Chondrocyte (in vitro differentiated cells): Measurements from ENCODE around the gene GP1BA. TPM values are rescaled to one million over a fixed set of nuclear protein-coding genes. Genes with fewer than 3 reads are reported as not detected.

Source experiments
- DNase-seq: peaks from one replicate; pipeline ENCODE4 v3.0.0; 2021; ENCODE audit warnings: mixed read lengths, low spot score
- H3K27ac Mint-ChIP-seq: one replicate; pipeline ENCODE4 v1.8.0; 2021; ENCODE audit warnings: mild to moderate bottlenecking, moderate library complexity, mixed read lengths; ENCODE audit not compliant: unreplicated experiment
- H3K27me3 Mint-ChIP-seq: 2 replicates; pipeline ENCODE4 v1.8.0; 2021; ENCODE audit warnings: low read depth, mixed read lengths
- H3K36me3 Mint-ChIP-seq: 2 replicates; pipeline ENCODE4 v1.8.0; 2021; ENCODE audit warnings: low read depth, mixed read lengths
- H3K4me1 Mint-ChIP-seq: 2 replicates; pipeline ENCODE4 v1.8.0; 2021; ENCODE audit warnings: low read depth, mild to moderate bottlenecking, mixed read lengths
- H3K4me3 Mint-ChIP-seq: one replicate; pipeline ENCODE4 v1.8.0; 2021; ENCODE audit warnings: mild to moderate bottlenecking, moderate library complexity, mixed read lengths; ENCODE audit not compliant: unreplicated experiment
- H3K9me3 Mint-ChIP-seq: 2 replicates; pipeline ENCODE4 v1.8.0; 2021; ENCODE audit warnings: low read depth, mixed read lengths
- total RNA-seq: library from RNA; stranded (reverse); gene quantifications from 3 replicates; pipeline ENCODE4 v1.2.1, GENCODE V29; 2021
- TF ChIP-seq, protein P1 (sequence below): fragments of 200-600 bp; sonication (generic); IDR thresholded peaks from 2 replicates; pipeline ENCODE4 v1.5.0; 2021; ENCODE audit warnings: antibody characterized with exemption, mild to moderate bottlenecking, moderate library complexity

GP1BA gene
- total RNA-seq, 1 donor from 2014 or later, result not detected

DNA sequence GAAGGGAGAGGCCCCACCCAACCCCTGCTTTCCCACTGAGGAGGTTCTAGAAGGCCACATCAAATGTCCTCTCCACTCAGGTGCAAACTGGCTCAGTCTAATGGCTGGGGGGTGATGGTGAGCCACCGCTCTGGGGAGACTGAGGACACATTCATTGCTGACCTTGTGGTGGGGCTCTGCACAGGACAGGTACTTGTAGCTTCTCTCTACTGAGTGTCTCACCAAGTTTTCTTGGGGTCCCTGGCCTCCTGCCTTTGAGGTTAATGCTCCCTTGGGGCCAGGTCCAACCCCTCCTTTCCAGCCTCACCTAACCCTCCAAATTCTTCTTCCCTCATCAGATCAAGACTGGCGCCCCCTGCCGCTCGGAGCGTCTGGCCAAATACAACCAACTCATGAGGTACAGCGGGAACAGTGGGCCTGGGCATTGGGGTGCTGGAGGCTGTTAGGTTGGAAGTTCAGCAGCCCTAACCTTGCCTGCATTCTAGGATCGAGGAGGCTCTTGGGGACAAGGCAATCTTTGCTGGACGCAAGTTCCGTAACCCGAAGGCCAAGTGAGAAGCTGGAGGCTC, 24.5 kb downstream of the GP1BA start:
- peaks cover 14% of the 10 kb centered on the region for H3K36me3 Mint-ChIP-seq
- no peak overlapping the region for H3K27ac Mint-ChIP-seq
- no peak for DNase-seq
- H3K4me1 Mint-ChIP-seq, result peaks cover 20% of the 10 kb centered on the region
- H3K27me3 Mint-ChIP-seq, result no peaks in the 10 kb centered on the region
- no peaks in the 10 kb centered on the region for H3K9me3 Mint-ChIP-seq
- TF ChIP-seq, protein P1, sequence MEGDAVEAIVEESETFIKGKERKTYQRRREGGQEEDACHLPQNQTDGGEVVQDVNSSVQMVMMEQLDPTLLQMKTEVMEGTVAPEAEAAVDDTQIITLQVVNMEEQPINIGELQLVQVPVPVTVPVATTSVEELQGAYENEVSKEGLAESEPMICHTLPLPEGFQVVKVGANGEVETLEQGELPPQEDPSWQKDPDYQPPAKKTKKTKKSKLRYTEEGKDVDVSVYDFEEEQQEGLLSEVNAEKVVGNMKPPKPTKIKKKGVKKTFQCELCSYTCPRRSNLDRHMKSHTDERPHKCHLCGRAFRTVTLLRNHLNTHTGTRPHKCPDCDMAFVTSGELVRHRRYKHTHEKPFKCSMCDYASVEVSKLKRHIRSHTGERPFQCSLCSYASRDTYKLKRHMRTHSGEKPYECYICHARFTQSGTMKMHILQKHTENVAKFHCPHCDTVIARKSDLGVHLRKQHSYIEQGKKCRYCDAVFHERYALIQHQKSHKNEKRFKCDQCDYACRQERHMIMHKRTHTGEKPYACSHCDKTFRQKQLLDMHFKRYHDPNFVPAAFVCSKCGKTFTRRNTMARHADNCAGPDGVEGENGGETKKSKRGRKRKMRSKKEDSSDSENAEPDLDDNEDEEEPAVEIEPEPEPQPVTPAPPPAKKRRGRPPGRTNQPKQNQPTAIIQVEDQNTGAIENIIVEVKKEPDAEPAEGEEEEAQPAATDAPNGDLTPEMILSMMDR, result peak; percentile 24
- H3K4me3 Mint-ChIP-seq, result no peak overlapping the region

GRCh38 chr17:4958102-4958501, 26.0 kb downstream of the GP1BA start:
- Mint-ChIP-seq H3K27ac (no peak overlapping the region), H3K4me3 (no peak overlapping the region), H3K9me3 (no peaks in the 10 kb centered on the region), H3K36me3 (peaks cover 14% of the 10 kb centered on the region), H3K27me3 (no peaks in the 10 kb centered on the region), H3K4me1 (peaks cover 10% of the 10 kb centered on the region)
- DNase-seq, result no peak
- TF ChIP-seq, protein P1, result no peak

DNA sequence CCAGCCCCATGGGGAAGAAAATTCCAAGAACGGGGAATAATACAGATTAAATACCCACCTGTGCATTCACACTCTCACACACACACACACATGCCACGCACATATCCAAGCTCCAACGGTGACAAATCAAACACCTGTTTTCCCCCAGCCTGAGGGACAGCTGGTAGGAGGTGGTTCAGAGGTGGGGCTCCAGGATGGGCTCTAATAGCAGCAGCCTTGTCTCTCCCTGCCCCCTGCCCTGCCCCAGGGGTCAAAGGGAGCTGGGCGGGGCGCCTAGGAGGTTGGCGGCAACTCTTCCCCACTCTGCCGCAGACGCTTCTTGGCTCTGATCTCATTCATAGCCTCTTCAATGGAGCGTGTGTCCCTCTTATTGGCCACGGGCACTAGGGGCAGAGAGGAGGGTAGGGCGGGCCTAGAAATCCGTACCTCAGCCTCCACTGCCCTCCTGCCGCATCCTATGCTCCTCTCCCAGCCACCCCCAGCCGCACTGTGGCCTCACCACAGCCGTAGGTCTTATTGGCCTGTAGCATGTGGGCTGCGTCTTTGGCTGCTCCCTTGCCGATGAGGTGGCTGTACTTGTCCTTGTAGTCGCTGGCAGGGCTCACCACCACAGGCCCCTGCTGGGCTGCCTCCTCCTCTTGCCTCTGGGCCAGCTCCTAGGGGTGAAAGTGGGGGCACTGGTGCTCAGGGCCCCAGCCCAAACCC, 27.3 kb downstream of the GP1BA start:
- peaks cover 14% of the 10 kb centered on the region for H3K36me3 Mint-ChIP-seq
- H3K4me3 Mint-ChIP-seq, result no peak overlapping the region
- H3K27ac Mint-ChIP-seq, result no peak overlapping the region
- no peaks in the 10 kb centered on the region for H3K27me3 Mint-ChIP-seq
- H3K9me3 Mint-ChIP-seq, result no peaks in the 10 kb centered on the region
- H3K4me1 Mint-ChIP-seq, result no peaks in the 10 kb centered on the region
- TF ChIP-seq, protein P1, result no peak
- no peak for DNase-seq

GRCh38 chr17:4960279-4960922, 28.3 kb downstream of the GP1BA start:
- Mint-ChIP-seq H3K4me3 (no peak overlapping the region), H3K27ac (no peak overlapping the region), H3K36me3 (peaks cover 14% of the 10 kb centered on the region), H3K4me1 (peaks cover 3% of the 10 kb centered on the region), H3K9me3 (no peaks in the 10 kb centered on the region), H3K27me3 (no peaks in the 10 kb centered on the region)
- TF ChIP-seq, protein P1, result no peak
- DNase-seq, result no peak

GRCh38 chr17:4965311-4965986, 33.4 kb downstream of the GP1BA start:
- peak overlapping the region; percentile 18 for H3K4me3 Mint-ChIP-seq
- H3K9me3 Mint-ChIP-seq, result no peaks in the 10 kb centered on the region
- H3K27me3 Mint-ChIP-seq, result no peaks in the 10 kb centered on the region
- no peak overlapping the region for H3K27ac Mint-ChIP-seq
- TF ChIP-seq, protein P1, result no peak
- H3K36me3 Mint-ChIP-seq, result peaks cover 20% of the 10 kb centered on the region
- peaks cover 30% of the 10 kb centered on the region for H3K4me1 Mint-ChIP-seq
- DNase-seq, result no peak
